Effector memory CD8-positive, alpha-beta T cell (primary cell): ENCODE results near the gene TCF3.
"Not testable (repeated sequence)": the region's sequence is repeated elsewhere in the genome, so short reads cannot be mapped to it uniquely, and the experiment has no call there.

Experiments
- ATAC-seq: fragments of 150-1000 bp; cut with Tn5 transposase; replicated peaks from 2 replicates; pipeline ENCODE4 v1.10.0; 2021; ENCODE audit warnings: mild to moderate bottlenecking, moderate library complexity
- DNase-seq, 3 experiments: peaks; one replicate each; pipeline ENCODE4 v3.0.0; 2021
- H3K27ac Mint-ChIP-seq, 2 donors: one replicate each; pipeline ENCODE4 v1.8.0; 2022; ENCODE audit warnings: mild to moderate bottlenecking in 2 of 2, mixed read lengths in 2 of 2, moderate library complexity in 2 of 2
- H3K27me3 Mint-ChIP-seq, 2 donors: one replicate each; pipeline ENCODE4 v1.8.0; 2022; ENCODE audit warnings: mixed read lengths in 2 of 2
- H3K36me3 Mint-ChIP-seq: one replicate; pipeline ENCODE4 v1.8.0; 2022; ENCODE audit warnings: mild to moderate bottlenecking, moderate library complexity, mixed read lengths; ENCODE audit not compliant: insufficient read depth
- H3K4me1 Mint-ChIP-seq, 2 donors: one replicate each; pipeline ENCODE4 v1.8.0; 2022; ENCODE audit warnings: low read depth in 2 of 2, mixed read lengths in 2 of 2
- H3K4me3 Mint-ChIP-seq, 2 donors: one replicate each; pipeline ENCODE4 v1.8.0; 2022; ENCODE audit warnings: mild to moderate bottlenecking in 2 of 2, mixed read lengths in 2 of 2, moderate library complexity in 2 of 2
- H3K9me3 Mint-ChIP-seq, 2 donors: one replicate each; pipeline ENCODE4 v1.8.0; 2022; ENCODE audit warnings: mixed read lengths in 2 of 2

The TCF3 gene

GRCh38 chr19:1683869-1684572, 31.6 kb upstream of the TCF3 start:
- no peak for DNase-seq
- Mint-ChIP-seq H3K4me3 (no peak overlapping the region), H3K9me3 (no peaks in the 10 kb centered on the region), H3K27me3 (peaks cover 40 to 73% of the 10 kb centered on the region in 2 donors), H3K36me3 (no peaks in the 10 kb centered on the region), H3K4me1 (peaks cover 4 to 7% of the 10 kb centered on the region in 2 donors), H3K27ac (no peak overlapping the region)
- ATAC-seq, result no peak

GRCh38 chr19:1680976-1681375, 28.6 kb upstream of the TCF3 start:
- Mint-ChIP-seq H3K9me3 (no peaks in the 10 kb centered on the region), H3K4me3 (no peak overlapping the region), H3K4me1 (peaks cover 0 to 4% of the 10 kb centered on the region in 2 donors), H3K27ac (no peak overlapping the region), H3K36me3 (no peaks in the 10 kb centered on the region), H3K27me3 (peaks cover 45 to 79% of the 10 kb centered on the region in 2 donors)
- ATAC-seq (no peak), DNase-seq (no peak)

- H3K36me3 Mint-ChIP-seq, result no peaks in the 10 kb centered on the region
- peaks cover 0 to 6% of the 10 kb centered on the region in 2 donors for H3K4me1 Mint-ChIP-seq
- H3K4me3 Mint-ChIP-seq, result no peak overlapping the region
- H3K9me3 Mint-ChIP-seq, result no peaks in the 10 kb centered on the region
- DNase-seq (no peak), ATAC-seq (no peak)
- H3K27me3 Mint-ChIP-seq, result peaks cover 53 to 86% of the 10 kb centered on the region in 2 donors
- H3K27ac Mint-ChIP-seq, result no peak overlapping the region
Observed at GRCh38 chr19:1678073-1678472, 25.7 kb upstream of the TCF3 start.

GRCh38 chr19:1676351-1677266, 24.2 kb upstream of the TCF3 start:
- Mint-ChIP-seq H3K4me1 (peaks cover 0 to 2% of the 10 kb centered on the region in 2 donors), H3K9me3 (no peaks in the 10 kb centered on the region), H3K27me3 (peaks cover 43 to 76% of the 10 kb centered on the region in 2 donors), H3K36me3 (no peaks in the 10 kb centered on the region), H3K27ac (no peak overlapping the region), H3K4me3 (no peak overlapping the region)
- ATAC-seq (no peak), DNase-seq (no peak)

GRCh38 chr19:1675633-1676350, 23.4 kb upstream of the TCF3 start:
- ATAC-seq, result no peak
- Mint-ChIP-seq H3K9me3 (no peaks in the 10 kb centered on the region), H3K4me3 (no peak overlapping the region), H3K36me3 (peaks cover 1% of the 10 kb centered on the region), H3K27ac (no peak overlapping the region), H3K27me3 (peaks cover 39 to 68% of the 10 kb centered on the region in 2 donors), H3K4me1 (peaks cover 0 to 2% of the 10 kb centered on the region in 2 donors)
- DNase-seq, result no peak

GRCh38 chr19:1674293-1674679, 21.9 kb upstream of the TCF3 start:
- Mint-ChIP-seq H3K27me3 (peaks cover 38 to 70% of the 10 kb centered on the region in 2 donors), H3K4me3 (no peak overlapping the region), H3K9me3 (no peaks in the 10 kb centered on the region), H3K27ac (no peak overlapping the region), H3K36me3 (peaks cover 9% of the 10 kb centered on the region), H3K4me1 (peaks cover 0 to 2% of the 10 kb centered on the region in 2 donors)
- no peak for DNase-seq
- ATAC-seq, result no peak

- peaks cover 36 to 70% of the 10 kb centered on the region in 2 donors for H3K27me3 Mint-ChIP-seq
- no peak overlapping the region for H3K27ac Mint-ChIP-seq
- peaks cover 9% of the 10 kb centered on the region for H3K36me3 Mint-ChIP-seq
- no peaks in the 10 kb centered on the region for H3K9me3 Mint-ChIP-seq
- no peak overlapping the region for H3K4me3 Mint-ChIP-seq
- no peak for DNase-seq
- peaks cover 0 to 3% of the 10 kb centered on the region in 2 donors for H3K4me1 Mint-ChIP-seq
- ATAC-seq, result no peak
Observed at GRCh38 chr19:1673645-1674292, 21.4 kb upstream of the TCF3 start.

- H3K9me3 Mint-ChIP-seq, result no peaks in the 10 kb centered on the region
- H3K4me3 Mint-ChIP-seq, result no peak overlapping the region
- no peak for DNase-seq
- peaks cover 3 to 5% of the 10 kb centered on the region in 2 donors for H3K4me1 Mint-ChIP-seq
- H3K27ac Mint-ChIP-seq, result no peak overlapping the region
- H3K27me3 Mint-ChIP-seq, result peaks cover 34 to 70% of the 10 kb centered on the region in 2 donors
- ATAC-seq, result no peak
- H3K36me3 Mint-ChIP-seq, result peaks cover 9% of the 10 kb centered on the region
Observed at GRCh38 chr19:1672769-1673644, 20.6 kb upstream of the TCF3 start.

- no peak overlapping the region for H3K4me3 Mint-ChIP-seq
- peaks cover 3 to 7% of the 10 kb centered on the region in 2 donors for H3K4me1 Mint-ChIP-seq
- H3K27ac Mint-ChIP-seq, result no peak overlapping the region
- peaks cover 9% of the 10 kb centered on the region for H3K36me3 Mint-ChIP-seq
- no peaks in the 10 kb centered on the region for H3K9me3 Mint-ChIP-seq
- peak; percentile 56 for ATAC-seq
- peaks cover 34 to 70% of the 10 kb centered on the region in 2 donors for H3K27me3 Mint-ChIP-seq
- peak; percentile 48 to 50 (median 49) for DNase-seq
Observed at GRCh38 chr19:1672038-1672768, 19.8 kb upstream of the TCF3 start.

- Mint-ChIP-seq H3K27ac (no peak overlapping the region), H3K36me3 (peaks cover 9% of the 10 kb centered on the region), H3K4me1 (peaks cover 3 to 7% of the 10 kb centered on the region in 2 donors), H3K4me3 (no peak overlapping the region), H3K27me3 (peaks cover 30 to 67% of the 10 kb centered on the region in 2 donors), H3K9me3 (no peaks in the 10 kb centered on the region)
- DNase-seq (no peak), ATAC-seq (no peak)
Observed at GRCh38 chr19:1671716-1672037, 19.3 kb upstream of the TCF3 start.

GRCh38 chr19:1670747-1671146, 18.3 kb upstream of the TCF3 start:
- peaks cover 30 to 59% of the 10 kb centered on the region in 2 donors for H3K27me3 Mint-ChIP-seq
- H3K4me3 Mint-ChIP-seq, ATAC-seq, DNase-seq, H3K27ac Mint-ChIP-seq, H3K4me1 Mint-ChIP-seq, H3K9me3 Mint-ChIP-seq, H3K36me3 Mint-ChIP-seq: not testable (repeated sequence)
